GM21360 (cell line): ENCODE measurements around the gene EML4.
"Not testable (repeated sequence)": the region's sequence is repeated elsewhere in the genome, so short reads cannot be mapped to it uniquely, and the experiment has no call there.

ENCODE experiments used
- ATAC-seq: cut with Tn5 transposase; IDR thresholded peaks from one replicate; pipeline ENCODE4 v1.9.1; 2021; ENCODE audit warnings: mild to moderate bottlenecking, moderate library complexity; ENCODE audit not compliant: unreplicated experiment

EML4 gene

GRCh38 chr2:42371611-42372473 is 202.7 kb downstream of the EML4 start:
- ATAC-seq, result no peak

GRCh38 chr2:42372474-42373200 is 203.5 kb downstream of the EML4 start:
- ATAC-seq, result no peak

GRCh38 chr2:42376758-42377157 is 207.6 kb downstream of the EML4 start:
- ATAC-seq, result no peak

- ATAC-seq, result no peak
Observed at GRCh38 chr2:42378415-42378814, 209.3 kb downstream of the EML4 start.

GRCh38 chr2:42380026-42380425 is 210.9 kb downstream of the EML4 start:
- ATAC-seq, result not testable (repeated sequence)

GRCh38 chr2:42382144-42382543 is 213.0 kb downstream of the EML4 start:
- no peak for ATAC-seq
